Activated CD8-positive, alpha-beta memory T cell treated with anti-CD3 and anti-CD28 coated beads, Interleukin-2, amount 50 U/mL, for 24 hours (primary cell): ENCODE measurements around the gene CNOT8.
"Not testable (repeated sequence)": the region's sequence is repeated elsewhere in the genome, so short reads cannot be mapped to it uniquely, and the experiment has no call there.

Experiments
- DNase-seq: peaks from one replicate; pipeline ENCODE4 v3.0.0-alpha.2; 2020; ENCODE audit errors: extremely low read depth

CNOT8 gene

GRCh38 chr5:154863291-154864080 lies 5.1 kb downstream of the CNOT8 start:
- no peak for DNase-seq

DNA sequence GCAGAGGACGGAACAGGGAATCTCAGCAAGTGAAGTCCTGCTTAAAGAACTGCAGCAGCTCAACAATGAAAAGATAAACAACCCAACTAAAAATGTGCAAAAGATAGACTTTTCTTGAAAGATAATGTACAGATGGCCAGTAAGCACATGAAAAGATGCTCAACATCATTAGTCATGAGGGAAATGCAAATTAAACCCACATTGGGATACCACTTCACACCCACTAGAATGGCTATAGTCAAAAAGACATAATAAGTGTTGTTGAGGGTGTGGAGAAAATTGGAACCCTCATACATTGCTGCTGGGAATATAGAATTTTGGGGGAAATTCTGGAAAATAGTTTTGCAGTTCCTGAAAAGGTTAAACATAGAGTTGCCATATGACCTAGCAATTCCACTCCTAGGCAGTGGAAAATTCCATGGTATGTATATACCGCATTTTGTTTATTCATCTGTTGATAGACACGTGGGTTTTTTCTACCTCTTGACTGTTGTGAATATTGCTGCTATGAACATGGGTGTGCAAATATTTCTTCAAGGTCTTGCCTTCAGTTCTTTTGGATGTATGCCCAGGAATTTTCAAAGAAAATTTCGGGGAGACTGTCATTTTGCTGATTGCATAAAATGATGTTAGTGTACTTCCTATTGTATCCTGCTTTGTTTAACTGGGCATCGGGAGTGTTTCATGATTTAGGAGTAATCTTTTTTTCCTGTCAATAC lies 7.2 kb downstream of the CNOT8 start:
- DNase-seq = no peak

DNA sequence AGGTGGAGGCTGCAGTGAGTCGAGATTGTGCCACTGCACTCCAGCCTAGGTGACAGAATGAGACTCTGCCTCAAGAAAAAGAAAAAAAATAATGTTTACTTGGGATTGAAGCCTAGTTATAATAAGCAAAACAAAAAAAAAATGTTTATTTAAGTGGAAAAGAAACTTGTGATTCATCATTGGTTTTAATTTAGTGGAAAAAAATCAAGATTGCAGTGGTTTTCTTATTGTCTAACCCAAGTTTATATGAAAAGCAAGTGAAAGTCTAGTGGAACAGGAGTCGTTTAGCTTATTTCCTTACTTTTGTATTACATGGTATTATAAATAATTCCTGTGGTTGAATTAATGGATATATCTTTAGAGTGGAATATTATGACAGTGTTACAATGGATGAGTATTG lies 8.4 kb downstream of the CNOT8 start:
- DNase-seq = no peak

DNA sequence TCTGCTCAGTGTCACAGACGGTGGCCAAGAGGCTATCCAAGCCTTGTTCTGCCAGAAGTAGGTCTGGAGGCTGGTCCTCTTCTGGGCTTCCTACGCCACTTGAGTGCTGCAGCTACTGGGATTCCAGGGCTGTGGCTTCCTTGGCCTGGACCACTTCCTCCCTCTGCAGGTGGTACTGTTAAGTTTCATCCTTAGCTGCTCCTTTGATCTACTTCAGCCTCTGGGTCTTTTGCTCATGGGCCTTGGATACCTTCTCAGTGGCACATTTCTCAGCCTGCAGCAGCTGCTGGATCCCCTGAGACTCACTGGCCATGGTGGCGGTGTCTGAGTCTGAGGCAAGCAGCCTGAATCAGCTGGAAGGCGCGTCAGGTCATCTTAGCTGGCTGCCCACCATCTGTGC lies 10.3 kb downstream of the CNOT8 start:
- no peak for DNase-seq

DNA sequence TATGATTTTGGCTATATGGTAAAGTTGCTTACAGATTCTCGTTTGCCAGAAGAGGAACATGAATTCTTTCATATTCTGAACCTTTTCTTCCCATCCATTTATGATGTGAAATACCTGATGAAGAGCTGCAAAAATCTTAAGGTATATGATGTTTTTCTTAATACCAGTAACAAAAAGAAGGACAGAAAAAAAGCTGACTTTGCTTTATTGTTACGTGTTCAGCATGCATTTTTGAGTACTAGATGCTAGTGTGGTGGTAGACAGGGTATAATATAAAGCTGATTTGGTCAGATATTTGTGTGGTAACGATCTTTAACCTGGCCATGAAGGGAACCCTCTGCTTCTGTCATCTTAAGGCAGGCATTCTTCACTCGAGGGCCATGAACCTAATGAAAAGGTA lies 13.3 kb downstream of the CNOT8 start:
- no peak for DNase-seq

- DNase-seq = no peak
These were observed 15.4 kb downstream of the CNOT8 start for GRCh38 chr5:154873791-154874331.

GRCh38 chr5:154878642-154879335 lies 20.4 kb downstream of the CNOT8 start:
- no peak for DNase-seq

DNA sequence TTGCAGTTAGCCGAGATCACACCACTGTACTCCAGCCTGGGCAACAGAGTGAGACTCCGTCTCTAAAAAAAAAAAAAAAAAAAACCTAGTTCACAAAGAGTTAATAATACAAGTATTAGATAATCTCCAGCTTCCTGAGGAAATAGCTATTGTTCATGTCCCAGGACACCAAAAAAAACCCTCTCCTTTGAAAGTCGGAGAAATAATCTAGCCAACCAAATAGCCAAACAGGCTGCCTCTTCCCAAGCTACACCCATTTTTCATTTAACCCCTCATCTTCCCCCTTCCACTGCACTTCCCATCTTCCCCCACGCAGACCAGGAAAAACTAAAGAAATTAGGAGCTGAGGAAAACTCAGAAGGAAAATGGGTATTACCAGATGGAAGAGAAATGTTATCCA lies 23.6 kb downstream of the CNOT8 start:
- no peak for DNase-seq

GRCh38 chr5:154884424-154884823 lies 26.0 kb downstream of the CNOT8 start:
- no peak for DNase-seq

- no peak for DNase-seq
These were observed 27.0 kb downstream of the CNOT8 start for GRCh38 chr5:154885439-154885838.

DNA sequence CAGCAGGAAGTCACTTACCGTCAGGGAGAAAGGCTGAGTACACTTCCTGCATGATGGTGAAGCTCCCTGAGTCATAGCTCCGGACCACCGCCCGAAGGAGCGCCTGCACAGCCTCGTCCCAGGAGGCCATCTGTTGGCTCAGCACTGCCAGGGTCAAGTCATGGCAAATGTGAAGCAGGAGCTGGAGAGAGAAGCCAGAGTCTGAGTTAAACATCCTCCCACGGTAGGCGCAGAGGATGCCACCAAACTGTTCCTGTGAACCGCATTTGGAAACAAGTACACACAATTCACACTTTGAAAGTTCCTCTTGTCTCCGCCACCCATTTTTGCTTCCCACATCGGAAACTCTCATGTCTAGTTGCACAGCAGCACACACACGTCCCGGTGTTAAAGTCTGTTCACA lies 33.9 kb downstream of the CNOT8 start:
- DNase-seq = no peak

GRCh38 chr5:154893381-154893780 lies 35.0 kb downstream of the CNOT8 start:
- DNase-seq = no peak

- no peak for DNase-seq
These were observed 37.5 kb downstream of the CNOT8 start for GRCh38 chr5:154895606-154896561.

DNA sequence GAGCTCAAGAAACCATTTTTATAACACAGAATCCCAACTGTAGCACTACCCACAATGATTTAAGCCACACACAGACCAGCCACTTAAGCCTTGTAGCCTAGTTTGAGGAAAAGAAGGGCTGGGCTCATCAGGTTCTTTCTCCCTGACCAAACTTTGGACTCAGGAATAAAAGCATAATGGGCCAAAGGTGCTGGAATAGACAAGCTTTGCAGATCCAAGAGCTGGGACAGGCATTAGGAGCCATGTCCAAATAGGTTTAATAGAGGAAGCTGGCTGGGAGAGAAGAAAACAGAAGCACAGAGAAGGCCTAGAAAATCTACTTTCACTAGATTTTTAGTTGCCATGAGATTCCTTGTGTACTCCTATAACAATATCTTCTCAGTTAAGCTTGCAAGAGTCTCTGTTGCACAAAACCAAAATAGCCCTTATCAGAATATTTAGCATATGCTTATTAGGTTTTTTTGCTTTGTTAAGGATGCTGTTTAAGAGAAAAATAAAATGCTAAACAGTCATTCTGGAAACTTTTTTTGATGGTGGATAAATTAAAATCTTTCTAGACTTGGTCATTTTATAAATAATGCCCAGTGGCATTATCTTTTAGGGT lies 38.2 kb downstream of the CNOT8 start:
- DNase-seq = no peak

DNA sequence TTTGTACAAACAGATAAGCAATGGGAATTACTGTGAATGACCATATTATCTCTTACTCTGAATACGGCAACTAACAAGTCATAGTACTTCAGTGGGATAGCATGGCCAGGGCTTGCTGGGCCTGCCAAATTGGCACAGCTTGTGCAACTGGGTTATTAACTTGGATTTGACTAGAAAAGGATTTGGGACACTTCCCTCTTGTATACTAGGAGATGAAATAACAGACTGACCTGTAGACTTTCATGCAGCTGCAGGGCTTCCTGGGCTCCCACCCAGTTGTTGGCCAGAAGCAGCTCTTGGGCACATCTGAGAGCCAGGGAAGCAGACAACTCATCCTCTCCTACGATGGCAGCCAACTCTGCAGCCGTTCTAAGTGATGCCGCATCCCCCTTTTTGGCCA lies 39.8 kb downstream of the CNOT8 start:
- no peak for DNase-seq

DNA sequence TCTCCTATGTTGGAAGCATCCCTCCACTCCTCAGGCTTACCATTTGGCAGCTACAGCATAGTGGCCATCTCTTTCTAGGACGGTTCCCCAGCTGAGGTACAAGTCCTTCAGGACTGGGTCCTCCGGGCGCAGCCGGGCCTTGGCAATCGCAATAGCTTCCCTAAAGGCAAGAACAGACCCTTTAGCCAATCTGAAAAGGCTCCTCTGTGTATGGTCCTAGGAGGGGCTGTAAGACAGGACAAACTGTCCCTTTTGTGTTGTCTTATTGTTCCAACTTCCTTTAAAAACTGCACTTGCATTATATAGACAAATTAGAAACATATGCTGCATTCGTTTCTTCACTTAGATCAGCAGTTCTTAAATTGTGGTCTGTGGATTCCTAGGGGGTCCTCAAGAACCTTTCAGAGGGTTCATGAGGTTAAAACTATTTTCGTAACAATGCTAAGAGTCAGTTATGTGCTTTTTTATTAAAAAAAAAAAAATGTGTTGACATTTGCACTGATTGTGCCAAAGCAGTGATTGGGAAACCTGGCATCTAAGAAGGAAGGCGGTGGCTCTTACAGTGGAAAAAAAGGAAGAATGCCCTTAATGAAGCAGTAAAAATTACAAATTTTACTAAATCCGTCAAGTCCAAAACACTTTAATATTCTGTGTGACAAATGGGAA lies 40.9 kb downstream of the CNOT8 start:
- DNase-seq = no peak

- no peak for DNase-seq
These were observed 41.6 kb downstream of the CNOT8 start for GRCh38 chr5:154900066-154900465.

GRCh38 chr5:154901276-154901675 lies 42.8 kb downstream of the CNOT8 start:
- DNase-seq = no peak

DNA sequence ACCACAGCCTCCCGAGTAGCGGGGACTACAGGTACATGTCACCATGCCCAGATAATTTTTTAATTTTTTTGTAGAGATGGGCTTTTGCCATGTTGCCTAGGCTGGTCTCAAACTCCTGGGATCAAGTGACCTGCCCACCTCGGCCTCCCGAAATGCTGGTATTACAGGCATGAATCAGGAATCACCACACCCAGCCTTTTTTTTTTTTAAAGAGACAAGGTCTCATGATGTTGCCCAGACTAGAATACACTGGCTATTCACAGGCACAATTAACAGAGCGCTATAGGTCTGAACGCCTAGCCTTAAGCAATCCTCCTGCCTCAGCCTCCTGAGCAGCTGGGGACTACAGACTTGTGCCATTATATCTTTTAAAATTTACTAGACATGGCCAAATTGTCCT lies 43.5 kb downstream of the CNOT8 start:
- DNase-seq = no peak

DNA sequence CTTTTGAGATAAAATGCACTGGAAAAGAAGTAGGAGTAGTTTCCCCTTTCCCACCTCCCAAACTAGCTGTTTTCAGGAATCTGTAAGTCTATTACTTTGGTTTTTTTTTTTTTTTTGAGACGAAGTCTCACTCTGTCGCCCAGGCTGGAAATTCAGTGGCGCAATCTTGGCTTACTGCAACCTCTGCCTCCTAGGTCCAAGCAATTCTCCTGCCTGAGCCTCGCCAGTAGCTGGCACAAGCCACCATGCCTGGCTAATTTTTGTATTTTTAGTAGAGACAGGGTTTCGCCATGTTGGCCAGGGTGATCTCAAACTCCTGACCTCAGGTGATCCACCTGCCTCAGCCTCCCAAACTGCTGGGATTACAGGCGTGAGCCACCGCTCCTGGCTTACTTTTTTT lies 47.2 kb downstream of the CNOT8 start:
- not testable (repeated sequence) for DNase-seq
